HG03442 (cell line): ENCODE results near the gene LCOR.

Experiments used
- ATAC-seq: cut with Tn5 transposase; IDR thresholded peaks from one replicate; pipeline ENCODE4 v1.9.1; 2021; ENCODE audit warnings: mild to moderate bottlenecking, moderate library complexity; ENCODE audit not compliant: unreplicated experiment

LCOR gene

DNA sequence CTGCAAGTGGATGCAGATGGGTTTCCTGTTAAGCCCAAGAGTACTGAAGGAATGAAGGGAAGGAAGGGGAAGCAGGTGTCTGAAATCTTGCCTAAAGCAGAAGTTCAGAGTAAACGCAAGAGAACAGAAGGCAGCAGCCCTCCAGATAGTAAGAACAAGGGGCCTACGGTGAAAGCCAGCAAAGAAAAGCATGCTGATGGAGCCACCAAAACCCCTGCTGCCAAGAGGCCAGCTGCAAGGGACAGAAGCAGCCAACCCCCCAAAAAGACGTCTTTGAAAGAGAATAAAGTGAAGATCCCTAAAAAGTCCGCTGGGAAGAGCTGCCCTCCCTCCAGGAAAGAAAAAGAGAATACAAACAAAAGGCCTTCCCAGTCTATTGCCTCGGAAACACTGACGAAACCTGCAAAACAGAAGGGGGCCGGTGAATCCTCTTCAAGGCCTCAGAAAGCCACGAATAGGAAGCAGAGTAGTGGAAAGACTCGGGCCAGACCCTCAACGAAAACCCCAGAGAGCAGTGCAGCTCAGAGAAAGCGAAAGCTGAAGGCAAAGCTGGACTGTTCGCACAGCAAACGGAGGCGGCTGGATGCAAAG, 152.5 kb downstream of the LCOR start:
- no peak for ATAC-seq

DNA sequence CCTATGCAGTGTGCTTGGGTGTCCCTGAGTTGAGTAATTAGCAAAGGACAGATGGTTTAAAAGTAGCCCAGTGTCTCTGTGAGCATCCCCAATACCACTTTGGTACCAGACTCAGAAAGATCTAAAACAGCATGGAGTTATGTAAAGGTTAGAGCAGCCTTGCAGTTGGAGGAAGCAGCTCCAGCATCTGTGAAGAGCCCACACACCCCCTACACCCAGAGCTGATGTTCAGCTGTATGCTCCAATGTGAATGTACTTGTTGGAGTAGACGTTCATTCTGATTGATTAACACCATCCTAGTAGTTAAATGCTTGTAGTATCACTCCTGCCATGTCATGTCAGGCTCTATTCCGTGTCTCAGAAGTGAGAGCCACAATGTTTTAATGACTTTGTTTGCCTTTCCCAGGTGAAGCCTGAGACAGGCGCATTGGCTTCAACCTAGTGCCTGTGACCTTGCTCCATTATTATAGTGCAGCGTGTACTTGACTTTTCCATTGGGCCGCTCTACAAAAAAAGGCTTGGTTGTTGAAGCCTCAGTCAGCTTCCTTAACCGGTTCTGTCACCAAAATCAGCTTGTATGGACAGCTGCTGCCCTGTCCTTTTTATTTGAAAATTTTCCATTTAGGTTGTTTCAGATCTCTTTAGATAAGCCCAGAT, 154.2 kb downstream of the LCOR start:
- no peak for ATAC-seq

DNA sequence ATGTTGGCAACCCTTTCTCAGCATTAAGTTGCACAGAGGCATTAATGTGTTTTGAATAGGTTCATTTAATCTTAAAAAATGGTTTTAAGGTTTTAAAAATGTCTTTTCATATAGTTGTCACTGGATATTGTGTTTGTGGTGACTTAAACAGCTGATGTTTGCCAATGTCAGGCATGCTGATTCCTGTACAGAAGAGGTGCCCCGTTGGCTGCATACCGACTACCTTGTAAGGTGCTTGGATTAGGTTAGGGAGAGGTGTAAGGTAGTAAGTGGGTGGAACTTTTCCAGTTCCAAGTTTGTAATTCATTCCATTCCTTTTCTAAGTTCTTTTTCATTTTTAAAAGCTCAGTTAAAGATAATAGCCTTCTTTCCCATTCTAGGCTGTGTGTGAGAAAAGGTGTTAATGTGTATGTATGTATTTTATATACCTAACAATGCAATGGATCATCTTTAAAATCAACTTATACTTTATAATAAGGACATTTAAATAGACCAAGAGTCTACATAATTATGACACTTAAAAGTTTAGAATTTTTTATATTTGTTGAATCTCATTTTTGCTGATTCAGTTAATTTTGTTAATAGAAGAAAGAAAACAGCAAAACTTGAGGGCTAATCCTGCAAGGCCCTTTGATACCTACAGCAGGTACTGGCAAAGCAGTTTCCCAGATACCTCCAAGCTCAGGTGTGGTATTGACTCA, 155.2 kb downstream of the LCOR start:
- no peak for ATAC-seq

DNA sequence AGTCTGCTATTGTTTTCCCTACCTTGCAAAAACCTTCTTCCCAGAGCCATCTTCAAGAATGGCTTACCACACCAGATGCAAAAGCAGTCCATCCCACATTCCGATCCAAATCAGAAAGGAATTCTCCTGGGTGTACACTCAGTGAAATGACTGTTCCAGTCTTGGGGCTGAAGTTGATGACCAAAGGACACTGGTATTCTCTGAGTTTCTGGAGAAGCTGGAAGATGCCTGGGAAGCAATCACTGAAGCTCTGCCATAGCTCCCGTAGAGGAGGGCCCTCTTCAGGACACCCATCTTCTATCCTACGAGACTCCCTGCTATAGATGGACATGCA, 155.7 kb downstream of the LCOR start:
- no peak for ATAC-seq

DNA sequence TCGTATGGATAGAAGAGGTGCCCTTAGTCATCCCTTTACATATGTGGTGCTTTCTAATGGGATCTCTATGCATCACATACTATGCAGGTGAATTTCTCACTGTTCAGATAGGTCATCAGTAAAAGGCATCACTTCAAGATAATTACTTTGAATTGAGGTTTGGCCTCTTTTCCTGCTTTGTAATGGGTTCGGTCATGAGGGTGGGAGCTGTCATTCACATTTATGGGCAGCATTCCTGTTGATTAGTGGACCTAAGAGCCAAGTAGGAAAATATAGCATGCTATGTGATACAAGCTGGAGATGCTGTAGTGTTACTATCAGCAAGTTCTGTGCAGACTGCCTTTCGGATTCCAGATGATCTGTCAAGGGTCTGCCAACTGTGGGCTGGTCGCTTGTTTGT, 156.3 kb downstream of the LCOR start:
- ATAC-seq: no peak

DNA sequence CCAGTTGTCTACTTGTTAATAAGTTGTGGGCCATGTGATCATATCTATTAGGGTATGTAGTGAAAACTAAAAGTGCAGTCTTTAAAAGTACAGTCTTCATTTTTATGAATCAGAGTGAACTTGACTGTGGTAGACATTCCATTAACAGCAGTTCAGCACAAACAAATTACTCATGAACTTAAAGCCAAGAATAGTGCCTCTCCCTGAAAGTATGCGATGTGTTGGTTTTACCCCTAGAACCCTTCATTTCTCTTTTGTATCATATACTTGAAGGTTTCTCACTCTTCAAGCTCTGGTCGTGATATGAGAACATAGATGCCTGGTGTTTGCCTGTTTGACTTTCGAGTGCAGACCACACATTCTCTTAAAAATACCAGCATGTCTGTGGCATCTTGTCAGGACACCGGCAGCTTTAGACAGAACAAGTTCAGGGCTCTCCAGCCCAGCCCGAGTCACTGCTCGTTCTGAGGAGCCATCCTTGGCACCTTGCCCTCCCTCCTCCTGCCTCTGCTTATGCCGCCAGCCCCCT, 159.3 kb downstream of the LCOR start:
- ATAC-seq: no peak

DNA sequence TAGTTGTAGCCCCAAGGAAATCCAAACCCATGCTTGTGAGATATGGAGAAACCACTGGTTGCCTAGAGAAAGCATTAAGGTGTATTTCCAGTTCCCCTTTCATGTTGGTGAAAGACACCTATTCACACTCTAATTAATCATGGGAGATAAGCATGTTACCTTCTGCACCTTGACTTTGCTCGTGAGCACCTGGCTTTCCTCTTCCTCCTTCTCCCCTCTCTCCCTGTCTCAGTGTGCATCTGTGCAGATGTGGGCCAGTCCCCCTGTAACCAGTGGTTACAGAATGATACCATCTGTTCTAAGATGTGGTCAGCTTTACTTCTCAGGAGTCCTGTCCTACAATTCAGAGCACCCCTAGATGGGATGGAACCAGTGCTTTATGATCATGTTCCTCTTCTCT, 160.6 kb downstream of the LCOR start:
- peak; percentile 60 for ATAC-seq

DNA sequence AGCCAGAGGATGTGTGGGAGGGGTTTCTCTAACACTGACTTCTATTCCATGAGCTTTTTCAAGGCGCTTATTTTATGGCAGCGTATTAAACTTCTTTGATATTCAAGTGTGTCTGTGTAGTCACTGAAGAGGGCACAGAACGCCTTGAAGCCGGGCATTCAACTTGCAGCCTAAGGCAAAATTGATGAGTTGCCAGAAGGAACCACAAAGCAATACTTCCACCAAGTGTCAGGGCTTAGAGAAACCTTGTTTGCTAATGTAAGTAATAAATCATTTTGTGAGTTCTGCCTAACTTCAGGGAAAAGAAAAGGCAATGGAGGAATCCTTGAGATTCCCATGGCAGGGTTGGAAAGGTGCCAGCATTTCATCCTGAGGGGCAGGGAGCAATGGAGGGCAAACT, 163.8 kb downstream of the LCOR start:
- ATAC-seq: no peak

DNA sequence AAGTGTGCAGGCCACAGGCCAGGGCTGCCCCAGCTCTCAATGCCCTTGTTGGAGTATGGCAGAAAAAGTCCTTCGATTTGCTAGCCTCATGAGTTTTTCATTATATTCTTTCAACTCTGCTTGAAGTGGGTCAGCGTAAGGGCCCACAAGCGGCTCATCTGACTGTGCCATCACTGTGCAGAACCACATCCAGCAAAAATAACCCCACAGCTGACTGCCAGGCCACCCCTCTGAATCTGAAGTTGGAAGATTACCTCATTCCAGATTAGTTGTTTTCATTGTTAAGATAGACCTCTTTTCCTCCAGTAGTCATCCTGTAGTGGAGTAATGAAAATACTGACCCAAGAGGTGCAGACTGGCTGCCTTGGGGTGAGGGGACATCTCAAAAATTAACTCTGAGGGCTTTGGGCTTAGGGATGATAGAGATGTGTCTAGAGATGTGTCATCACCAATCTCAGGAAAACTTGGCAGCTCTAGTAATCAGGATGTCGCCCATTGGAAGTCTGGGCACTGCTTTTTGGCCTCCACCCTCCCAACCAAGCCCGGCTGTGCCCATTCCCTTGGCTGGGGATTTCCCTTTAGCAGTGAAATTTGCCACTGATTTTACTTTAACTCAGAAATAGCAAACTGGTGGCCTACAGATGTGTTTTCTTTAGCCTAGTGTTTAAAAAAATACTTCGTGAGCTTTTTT, 164.3 kb downstream of the LCOR start:
- no peak for ATAC-seq

DNA sequence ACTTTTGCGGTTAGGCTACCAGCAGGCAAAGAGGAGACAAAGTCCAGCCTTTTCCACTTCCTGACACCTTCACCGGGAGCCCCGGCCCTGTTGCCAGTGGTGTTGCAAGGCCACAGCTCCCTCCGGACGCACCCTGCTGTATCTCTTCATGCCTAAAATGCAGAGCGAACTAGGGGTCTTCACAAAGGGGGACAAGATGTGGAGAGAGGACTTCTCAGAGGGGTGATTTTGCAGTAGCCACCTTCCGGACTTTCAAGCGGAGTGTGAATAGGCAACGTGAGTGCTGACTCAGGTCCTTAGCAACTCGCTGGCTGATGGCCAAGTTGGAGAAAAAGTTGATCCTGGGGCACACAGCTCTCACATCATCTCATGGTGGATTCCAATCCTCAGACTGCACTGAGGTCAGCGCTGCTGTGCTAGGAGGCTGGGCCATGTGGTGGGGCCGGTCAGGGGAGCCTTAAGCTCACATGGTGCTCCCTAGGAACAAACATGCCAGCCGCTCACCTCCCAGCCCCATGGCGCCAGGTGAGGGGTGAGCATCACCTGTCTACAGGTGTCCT, 166.3 kb downstream of the LCOR start:
- ATAC-seq: no peak

DNA sequence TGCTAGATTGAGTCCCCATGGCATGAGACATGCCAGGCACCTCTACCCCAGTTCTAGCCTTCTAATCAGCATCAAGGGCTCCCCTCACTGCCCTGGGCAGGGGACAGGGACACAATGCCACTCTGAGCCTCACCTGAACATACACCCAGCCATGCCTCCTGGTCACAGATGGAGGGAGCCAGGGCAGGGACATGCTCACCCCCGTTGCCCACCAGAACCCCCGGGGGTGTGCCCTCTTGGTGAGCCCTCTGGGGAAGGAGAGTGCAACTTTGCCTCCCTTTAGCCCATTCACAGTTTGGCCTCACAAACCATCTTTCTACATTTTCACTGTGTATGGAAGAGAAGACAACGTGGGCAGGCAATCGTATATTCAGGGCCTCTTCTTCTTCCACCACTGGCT, 167.2 kb downstream of the LCOR start:
- no peak for ATAC-seq

DNA sequence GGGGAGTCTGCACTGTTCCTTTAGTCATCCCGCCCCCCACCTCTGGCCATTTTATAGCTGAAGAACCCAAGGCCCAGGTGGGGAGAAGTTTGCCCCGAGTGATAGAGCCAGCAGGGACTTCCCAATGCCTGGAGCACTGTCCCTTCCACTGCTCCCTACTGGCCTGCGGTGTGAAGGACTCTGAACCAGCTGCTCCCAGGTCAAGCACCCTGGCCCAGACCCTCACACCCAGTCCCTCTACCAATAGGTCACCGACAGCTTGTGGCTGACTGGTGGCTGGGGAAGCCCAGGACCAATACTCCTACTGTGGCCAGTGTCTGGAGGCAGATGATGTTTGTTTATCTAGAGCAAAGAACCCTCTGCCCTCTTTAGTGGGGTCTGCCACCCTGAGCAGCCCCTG, 167.9 kb downstream of the LCOR start:
- no peak for ATAC-seq

DNA sequence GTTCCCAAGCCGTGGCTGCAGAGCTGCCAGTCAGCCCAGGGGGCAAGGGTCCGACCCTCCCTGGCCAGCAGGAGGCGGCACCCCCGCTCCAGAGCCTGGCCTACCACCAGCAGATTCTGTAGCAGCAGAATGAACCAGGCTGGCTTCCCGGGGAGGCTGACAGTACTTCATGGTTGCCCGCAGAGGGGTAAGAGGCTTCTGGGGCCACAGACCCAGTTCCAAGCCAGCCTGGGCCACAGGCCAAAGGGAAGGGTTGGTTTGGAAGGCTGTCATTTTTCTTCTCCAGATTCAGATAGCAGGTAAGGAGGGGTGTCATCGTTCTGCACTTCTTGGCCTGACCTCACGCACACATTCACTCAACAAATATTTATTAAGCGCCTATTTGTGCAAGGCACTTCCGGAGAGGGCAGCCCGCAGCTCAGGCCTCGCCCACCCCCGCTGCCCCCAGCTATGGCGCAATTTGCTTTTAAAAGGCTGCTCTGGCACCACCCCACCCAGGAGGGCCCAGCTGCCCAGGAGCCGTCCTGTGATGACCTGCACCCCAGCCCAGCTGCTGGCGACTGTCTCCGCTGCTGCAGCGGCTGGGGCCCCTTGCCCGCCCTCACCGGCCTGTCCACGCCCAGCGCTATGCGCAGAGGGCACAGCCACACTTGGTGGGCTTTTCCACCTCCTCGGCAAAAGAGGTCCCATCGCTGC, 168.5 kb downstream of the LCOR start:
- ATAC-seq: no peak

DNA sequence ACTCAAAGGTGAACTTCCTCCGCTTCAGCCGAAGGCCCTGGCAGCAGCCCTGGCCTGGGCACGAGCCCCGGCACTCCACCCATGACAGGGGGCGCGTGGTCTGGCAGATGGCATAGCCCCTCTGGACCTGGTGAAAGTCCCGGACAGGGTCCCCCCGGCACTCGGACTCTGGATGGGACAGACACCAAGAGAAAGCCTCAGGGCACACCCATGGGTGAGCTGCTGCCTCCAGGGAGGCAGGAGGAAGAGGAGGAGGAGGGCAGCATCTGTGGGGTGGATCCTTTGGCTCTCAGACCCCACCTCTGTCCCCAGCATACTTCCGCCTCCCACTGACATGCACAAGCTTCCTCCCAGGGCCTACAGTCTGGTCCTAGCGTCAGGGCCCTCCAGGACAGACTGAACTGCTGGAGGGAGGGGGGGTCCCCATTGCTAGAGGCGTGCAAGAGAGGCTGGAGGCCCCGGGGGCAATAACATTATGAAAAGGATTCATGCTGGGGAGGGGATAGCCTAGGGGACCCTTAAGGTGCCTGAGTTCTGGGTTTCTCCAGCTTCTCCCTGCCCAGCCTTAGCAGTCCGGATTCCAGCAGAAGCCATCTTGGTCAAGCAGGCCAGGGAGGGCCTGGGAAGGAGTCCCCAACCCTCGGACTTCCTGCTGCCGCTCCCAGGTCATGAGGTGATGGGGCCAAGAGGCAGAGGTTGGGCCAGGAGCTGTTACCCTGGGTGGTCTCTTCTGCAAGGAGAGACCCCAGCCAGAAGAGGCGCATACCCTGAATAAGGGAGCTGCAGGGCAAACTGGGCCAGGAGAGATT, 169.3 kb downstream of the LCOR start:
- ATAC-seq: no peak

DNA sequence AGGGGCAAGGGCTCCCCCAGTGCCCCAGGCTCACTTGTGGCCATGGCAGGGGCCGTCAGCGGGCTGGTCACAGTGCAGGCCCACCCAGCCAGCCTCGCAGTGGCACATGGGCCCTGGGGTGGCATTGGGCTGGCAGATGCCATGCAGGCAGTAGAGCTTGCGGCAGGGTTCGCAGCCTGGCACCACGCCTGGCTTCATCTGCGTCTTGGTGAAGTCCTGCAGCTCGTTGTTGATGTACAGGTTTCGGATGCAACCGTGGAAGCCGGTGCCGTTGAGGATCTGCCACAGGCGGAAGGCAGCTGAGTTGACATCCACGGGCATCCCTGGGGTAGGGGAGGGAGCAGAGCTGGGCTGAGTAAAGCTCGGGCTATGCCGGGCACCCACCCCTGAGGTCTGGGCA, 170.6 kb downstream of the LCOR start:
- ATAC-seq: no peak

DNA sequence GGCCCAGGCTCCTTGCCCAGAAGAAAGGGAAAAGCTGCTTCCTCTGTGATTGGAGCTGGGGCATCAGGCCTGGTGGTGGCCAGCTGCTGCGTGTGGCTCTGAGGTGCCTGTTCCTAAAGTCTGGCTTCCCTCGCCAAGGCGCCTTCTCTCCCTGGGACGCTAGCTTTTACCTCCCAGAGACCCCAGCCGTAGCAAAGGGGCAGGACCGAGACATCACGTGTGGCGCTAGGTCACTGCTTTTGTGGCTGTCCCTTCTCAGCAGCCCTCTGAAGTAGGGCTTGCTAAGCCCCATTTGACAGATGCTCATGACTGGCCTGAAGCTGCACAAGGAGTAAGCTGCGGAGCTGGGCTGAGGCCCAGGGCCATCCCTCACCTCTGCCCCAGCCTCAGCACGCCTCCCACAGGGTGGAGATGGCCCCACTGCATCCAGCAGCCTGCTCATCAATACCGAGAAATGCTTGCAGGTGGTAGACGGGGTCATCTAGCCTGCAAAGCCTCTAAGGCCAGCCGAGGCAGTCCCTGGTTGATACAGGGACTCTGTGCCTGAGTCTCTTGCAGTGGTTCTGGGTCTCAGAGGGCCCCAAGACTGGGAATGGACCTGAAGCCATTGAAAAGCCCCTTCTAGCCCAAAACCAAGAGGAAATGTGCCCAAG, 171.2 kb downstream of the LCOR start:
- no peak for ATAC-seq

DNA sequence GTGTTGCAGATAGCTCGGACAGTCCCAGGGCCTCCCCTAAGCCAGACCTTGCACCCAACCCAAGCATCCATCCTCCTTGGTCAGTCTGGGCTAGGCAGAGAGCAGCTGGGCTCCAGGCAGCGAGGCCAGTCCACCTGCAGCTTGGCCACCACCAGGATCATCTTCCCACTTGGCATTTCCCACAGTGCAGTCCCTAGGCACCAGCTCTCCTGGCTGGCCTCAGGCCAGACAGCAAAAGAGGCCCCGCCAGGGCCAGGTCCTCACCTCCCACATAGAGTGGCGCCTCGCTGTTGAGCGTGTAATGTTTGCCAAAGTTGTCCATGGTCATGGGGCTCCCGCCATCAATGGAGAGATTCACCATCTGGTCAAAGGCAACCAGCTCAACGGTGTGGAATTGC, 171.7 kb downstream of the LCOR start:
- ATAC-seq: no peak

DNA sequence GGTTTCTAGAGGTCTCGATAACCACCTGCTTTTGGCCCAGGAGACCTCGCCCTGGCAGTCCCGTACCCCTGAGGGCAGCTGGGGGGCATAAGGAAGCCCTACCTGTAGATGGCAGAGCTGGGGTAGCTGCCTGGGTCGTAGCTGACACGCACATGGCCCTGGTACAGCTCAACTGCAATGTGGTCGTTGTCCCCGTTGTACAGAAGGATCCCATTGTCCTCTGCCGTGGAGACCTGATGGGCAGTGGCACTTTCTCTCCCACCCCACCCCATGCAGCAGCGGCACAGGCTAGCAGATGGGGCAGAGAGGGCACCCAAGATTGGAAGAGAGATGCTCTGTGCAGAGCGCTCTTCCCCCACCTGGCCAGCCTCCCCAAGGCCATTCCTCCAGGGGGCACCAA, 172.5 kb downstream of the LCOR start:
- no peak for ATAC-seq

DNA sequence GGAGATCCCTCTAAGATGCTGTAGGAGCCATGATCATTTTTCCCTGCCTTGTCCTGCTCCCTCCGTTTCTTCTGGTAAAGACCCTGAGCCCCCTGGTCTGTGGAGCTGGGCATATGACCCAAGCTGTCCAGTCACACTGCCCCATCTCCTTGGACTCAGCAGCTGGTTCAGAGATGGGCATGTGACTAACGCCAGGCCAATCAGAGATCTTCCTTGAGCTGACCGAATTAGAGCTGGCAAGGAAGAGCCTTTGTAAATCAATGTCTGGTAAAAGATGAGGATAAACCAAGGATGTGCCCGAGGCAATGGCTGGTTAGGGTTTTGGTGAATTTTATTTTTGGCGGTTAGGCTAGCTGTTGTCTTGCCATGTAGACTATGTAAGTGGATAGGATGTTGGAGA, 173.3 kb downstream of the LCOR start:
- ATAC-seq: no peak

DNA sequence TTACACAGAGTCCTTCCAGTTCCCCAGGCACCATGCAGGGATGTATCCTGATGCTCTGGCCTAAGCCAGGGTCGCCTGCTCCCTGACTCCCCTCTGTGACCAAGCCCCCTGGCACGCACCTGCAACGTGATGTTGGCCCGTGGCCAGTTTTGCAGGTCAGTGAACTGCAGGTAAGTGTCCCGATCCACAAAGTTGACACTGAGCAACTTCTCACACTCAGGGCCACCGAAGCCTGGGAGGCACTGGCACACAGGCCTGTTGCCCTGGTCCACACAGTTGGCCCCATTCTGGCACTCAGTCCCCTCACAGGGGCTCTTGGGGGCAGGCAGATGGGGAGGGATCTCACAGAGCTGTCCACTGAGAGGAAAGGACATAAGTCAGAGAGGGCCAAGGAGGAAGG, 174.3 kb downstream of the LCOR start:
- no peak for ATAC-seq
